GM12892 (cell line): ENCODE data around the gene TIAM1.
A peak's percentile ranks its signal among the peaks of the same experiment; 100 is the strongest.

ENCODE experiments used
- DNase-seq: peaks from one replicate; pipeline ENCODE4 v3.0.0; 2011; ENCODE audit not compliant: insufficient read length
- FAIRE-seq: peaks from 2 replicates; lab custom pipeline; 2011; peaks lifted over from hg19 to GRCh38; lab: Jason Lieb, UNC
- POLR2A ChIP-seq: IDR thresholded peaks from 2 replicates; pipeline ENCODE4 v1.6.1; 2011; ENCODE audit warnings: low read depth, low read length, control low read depth
- POLR2AphosphoS5 ChIP-seq: IDR thresholded peaks from 2 replicates; pipeline ENCODE4 v1.6.1; 2011; ENCODE audit warnings: low read depth, low read length, control low read depth
- TAF1 ChIP-seq: IDR thresholded peaks from 2 replicates; pipeline ENCODE4 v1.6.1; 2011; ENCODE audit warnings: low read depth, mild to moderate bottlenecking, control low read depth, low read length, borderline replicate concordance

The TIAM1 gene

DNA sequence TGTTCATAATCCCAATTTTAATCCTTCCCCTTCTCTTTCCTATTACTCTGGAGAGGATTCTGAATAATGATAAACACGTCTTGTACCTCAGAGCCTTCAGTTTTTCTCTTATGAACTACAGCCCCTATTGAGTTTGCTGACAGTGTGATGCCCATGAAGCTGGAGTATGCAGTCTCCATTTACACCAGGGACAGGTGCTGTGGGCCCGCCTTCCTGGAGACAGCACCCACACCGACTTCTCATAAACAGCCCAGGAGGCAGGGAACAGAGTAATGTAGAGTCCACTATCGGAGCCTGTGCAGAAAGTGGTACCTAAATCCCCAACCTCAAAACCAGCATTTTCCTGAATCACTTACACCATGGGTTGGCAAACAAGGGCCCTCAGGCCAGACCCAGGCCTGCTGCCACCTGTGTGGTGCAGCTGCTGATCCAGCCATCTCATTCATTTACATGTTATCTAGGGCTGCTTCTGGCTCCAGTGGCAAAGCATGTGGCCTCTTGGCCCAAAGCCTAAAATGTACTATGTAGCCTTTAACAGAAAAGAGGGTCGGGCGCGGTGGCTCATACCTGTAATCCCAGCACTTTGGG is 210.7 kb downstream of the TIAM1 start:
- FAIRE-seq = no peak
- DNase-seq = no peak
- TF ChIP-seq TAF1 = no peak
- TF ChIP-seq POLR2A = no peak
- no peak for TF ChIP-seq POLR2AphosphoS5

DNA sequence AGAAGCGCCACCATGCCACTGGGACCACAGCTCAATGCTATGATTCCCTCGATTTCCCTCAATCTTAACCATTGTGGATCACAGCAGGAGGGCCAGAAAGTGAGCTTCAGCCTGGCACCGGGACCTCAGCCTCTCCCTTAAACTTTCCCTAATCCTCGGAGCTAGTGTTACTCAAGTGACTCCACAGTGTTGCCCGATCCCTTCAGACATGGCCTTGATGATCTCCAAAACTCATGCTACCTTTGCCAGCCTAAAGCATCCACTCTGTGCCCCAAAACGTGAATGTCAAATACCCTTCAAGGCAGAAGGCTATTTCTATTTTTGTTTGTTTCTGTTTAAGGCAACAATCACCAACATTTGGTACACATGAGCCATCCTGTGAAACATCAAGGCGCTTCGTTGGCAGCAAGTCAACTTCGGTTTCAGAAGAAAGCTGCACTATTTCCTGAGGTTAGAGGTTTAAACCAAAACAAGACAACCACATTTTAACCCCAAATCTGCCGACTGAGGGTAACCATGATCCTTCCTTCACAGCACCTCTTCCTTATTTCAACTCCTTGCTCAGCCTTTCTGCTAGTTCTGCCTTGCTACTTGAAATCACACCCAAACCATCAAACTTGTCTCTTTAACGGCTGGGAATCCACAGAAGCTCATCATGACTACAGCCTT is 211.4 kb downstream of the TIAM1 start:
- DNase-seq (no peak), FAIRE-seq (peak; percentile 69)
- TF ChIP-seq TAF1 (no peak), POLR2A (no peak), POLR2AphosphoS5 (no peak)

GRCh38 chr21:31130821-31131220 is 213.2 kb downstream of the TIAM1 start:
- FAIRE-seq = no peak
- no peak for DNase-seq
- no peak for TF ChIP-seq POLR2AphosphoS5
- TF ChIP-seq POLR2A = no peak
- TF ChIP-seq TAF1 = no peak

GRCh38 chr21:31128234-31128633 is 215.8 kb downstream of the TIAM1 start:
- FAIRE-seq = no peak

GRCh38 chr21:31124010-31124409 is 220.1 kb downstream of the TIAM1 start:
- TF ChIP-seq POLR2AphosphoS5 (no peak), POLR2A (no peak), TAF1 (no peak)
- DNase-seq = no peak
- FAIRE-seq = peak; percentile 40

More at GRCh38 chr21:31128234-31128633, 215.8 kb downstream of the TIAM1 start:
- TF ChIP-seq POLR2A (no peak), TAF1 (no peak), POLR2AphosphoS5 (no peak)
- DNase-seq = no peak

DNA sequence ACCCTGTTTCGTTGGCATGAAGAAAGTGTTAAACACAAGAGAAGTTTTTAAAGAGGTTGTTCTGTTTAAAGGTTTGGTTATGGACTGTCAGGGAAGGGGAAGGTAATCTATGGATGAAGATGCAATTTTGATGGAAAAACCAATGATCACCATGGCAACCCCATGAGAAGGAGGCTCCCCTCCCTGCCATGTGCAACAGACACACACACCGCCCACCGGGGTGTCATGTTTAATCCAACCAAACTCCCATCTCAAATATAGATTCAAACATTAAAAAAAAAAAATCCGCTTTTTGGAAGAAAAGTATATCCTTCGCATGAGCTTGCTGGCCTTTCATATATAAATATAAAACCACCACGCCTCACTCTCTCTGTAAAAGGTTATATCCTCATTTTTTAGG is 224.9 kb downstream of the TIAM1 start:
- FAIRE-seq (no peak), DNase-seq (no peak)
- no peak for TF ChIP-seq POLR2AphosphoS5

DNA sequence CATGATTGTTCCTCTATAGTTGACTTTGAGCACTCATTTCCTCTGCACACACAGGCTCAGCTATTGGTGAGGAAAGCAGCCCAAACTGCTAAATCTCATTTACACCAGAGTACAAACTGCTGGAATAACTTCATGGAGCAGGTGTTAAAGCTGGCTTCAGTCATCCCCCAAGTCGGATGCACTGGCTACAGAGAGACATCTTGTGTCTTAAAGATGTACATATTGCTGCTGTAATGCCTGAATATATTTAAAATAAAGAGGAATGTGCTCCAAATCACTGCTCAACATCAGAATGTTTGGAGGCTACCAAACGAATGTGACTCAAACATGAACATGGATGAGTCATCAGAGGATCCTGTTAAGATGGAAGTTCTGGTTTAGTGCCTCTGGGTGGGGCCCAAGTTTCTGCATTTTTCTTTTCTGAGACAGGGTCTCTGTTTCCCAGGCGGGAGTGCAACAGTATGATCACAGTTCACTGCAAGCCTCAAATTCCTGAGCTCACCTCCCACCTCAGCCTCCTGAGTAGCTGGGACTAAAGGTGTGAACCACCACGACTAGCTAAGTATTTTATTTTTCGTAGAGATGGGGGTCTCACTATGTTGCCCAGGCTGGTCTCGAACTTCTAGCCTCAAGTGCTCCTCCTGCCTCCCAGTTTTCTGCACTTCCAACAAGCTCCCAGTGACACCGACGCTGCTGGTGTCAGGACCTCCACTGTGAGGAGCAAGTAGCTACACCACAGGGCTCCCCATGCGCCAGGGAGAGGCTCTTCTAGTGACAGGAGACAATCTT is 226.7 kb downstream of the TIAM1 start:
- TF ChIP-seq POLR2AphosphoS5 (no peak), POLR2A (no peak), TAF1 (no peak)
- no peak for DNase-seq
- no peak for FAIRE-seq

DNA sequence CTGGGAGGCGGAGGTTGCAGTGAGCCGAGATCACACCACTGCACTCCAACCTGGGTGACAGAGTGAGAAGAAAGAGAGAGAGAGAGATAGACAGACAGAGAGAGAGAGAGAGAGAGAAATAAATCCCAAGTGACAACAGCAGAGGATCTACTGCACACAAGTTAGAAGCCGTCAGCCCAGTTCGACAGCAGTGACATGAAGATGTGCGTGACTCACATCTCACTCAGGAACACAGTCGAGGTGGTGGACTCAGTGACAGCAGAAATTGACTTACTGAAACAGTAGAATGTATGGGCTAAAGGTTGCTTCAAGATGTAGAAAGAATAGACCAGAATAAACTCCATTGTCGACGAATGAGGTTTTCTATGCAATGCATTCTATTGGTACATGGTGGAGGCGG is 228.8 kb downstream of the TIAM1 start:
- no peak for DNase-seq
- TF ChIP-seq POLR2A (no peak), TAF1 (no peak), POLR2AphosphoS5 (no peak)
- FAIRE-seq = no peak

- DNase-seq (no peak), FAIRE-seq (no peak)
- TF ChIP-seq POLR2A (no peak), POLR2AphosphoS5 (no peak), TAF1 (no peak)
Measured at GRCh38 chr21:31111093-31111492, 233.0 kb downstream of the TIAM1 start.

DNA sequence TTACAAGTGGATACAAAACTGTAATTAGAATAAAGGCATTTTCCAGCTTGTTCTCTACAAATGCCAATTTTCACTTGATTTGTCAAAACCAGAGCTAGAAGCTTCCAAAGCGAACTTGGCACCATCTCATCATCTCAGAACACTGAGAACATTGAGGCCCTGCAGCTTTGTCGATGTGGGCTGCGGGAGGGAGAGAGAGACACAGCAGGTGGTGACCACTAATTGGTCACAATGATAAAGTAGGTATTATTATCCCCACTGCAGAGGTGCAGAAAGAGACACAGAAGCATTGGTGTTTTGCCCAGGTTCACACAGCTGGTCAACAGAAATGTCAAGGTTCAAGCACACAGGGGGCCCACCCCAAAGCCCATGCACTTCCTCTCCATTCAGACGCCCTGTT is 233.6 kb downstream of the TIAM1 start:
- DNase-seq = no peak
- TF ChIP-seq POLR2A (no peak), POLR2AphosphoS5 (no peak), TAF1 (no peak)
- FAIRE-seq = no peak

GRCh38 chr21:31107871-31108270 is 236.2 kb downstream of the TIAM1 start:
- FAIRE-seq = peak; percentile 70
- TF ChIP-seq POLR2A = no peak
- TF ChIP-seq TAF1 = no peak
- TF ChIP-seq POLR2AphosphoS5 = no peak
- no peak for DNase-seq
